Lower lobe of right lung (tissue), 2 donors: ENCODE measurements around the gene SLC16A13. TPM values are rescaled to one million over a fixed set of nuclear protein-coding genes. Genes with fewer than 3 reads are reported as not detected.

Experiments
- ATAC-seq, 2 donors: fragments of 200-7000 bp; cut with Tn5 transposase; one replicate each; pipeline ENCODE4 v1.9.1; 2020 to 2022; ENCODE audit warnings: mild to moderate bottlenecking in 2 of 2, moderate library complexity in 2 of 2
- DNase-seq: peaks from one replicate; pipeline ENCODE4 v3.0.0-alpha.2; 2020
- H3K27ac ChIP-seq: fragments of 200-600 bp; one replicate; pipeline ENCODE4 v1.8.0; 2022
- H3K27me3 ChIP-seq: fragments of 200-600 bp; one replicate; pipeline ENCODE4 v1.8.0; 2022; ENCODE audit warnings: low read depth
- H3K36me3 ChIP-seq: fragments of 200-600 bp; one replicate; pipeline ENCODE4 v1.8.0; 2022; ENCODE audit warnings: mild to moderate bottlenecking
- H3K4me1 ChIP-seq: fragments of 200-600 bp; one replicate; pipeline ENCODE4 v1.8.0; 2022
- H3K4me3 ChIP-seq: fragments of 200-600 bp; one replicate; pipeline ENCODE4 v1.8.0; 2022; ENCODE audit warnings: mild to moderate bottlenecking
- H3K9me3 ChIP-seq: fragments of 200-600 bp; one replicate; pipeline ENCODE4 v1.8.0; 2022
- intact Hi-C: fragments of 100-400 bp; cut with DNase I; formaldehyde crosslinking; loops from one replicate; pipeline ENCODE4 v1.11.0; 2022
- total RNA-seq: library from RNA; stranded (reverse); fragmentation: NEBNext Ultra II Directional; extraction: Animal tissue kit (Norgen Biotek cat#: 25700); gene quantifications from one replicate; pipeline ENCODE4 v1.2.1, GENCODE V29; 2021
- TF ChIP-seq, protein P1 (sequence below): fragments of 200-600 bp; IDR thresholded peaks from one replicate; pipeline ENCODE4 v1.8.0; 2022; ENCODE audit warnings: antibody characterized with exemption, mild to moderate bottlenecking
- donor health status: DM: no; HTN: yes; CAD: no; lungs with severe emphysema.

SLC16A13 gene
- total RNA-seq, 1 donor from 2014 or later = 9.9 TPM

DNA sequence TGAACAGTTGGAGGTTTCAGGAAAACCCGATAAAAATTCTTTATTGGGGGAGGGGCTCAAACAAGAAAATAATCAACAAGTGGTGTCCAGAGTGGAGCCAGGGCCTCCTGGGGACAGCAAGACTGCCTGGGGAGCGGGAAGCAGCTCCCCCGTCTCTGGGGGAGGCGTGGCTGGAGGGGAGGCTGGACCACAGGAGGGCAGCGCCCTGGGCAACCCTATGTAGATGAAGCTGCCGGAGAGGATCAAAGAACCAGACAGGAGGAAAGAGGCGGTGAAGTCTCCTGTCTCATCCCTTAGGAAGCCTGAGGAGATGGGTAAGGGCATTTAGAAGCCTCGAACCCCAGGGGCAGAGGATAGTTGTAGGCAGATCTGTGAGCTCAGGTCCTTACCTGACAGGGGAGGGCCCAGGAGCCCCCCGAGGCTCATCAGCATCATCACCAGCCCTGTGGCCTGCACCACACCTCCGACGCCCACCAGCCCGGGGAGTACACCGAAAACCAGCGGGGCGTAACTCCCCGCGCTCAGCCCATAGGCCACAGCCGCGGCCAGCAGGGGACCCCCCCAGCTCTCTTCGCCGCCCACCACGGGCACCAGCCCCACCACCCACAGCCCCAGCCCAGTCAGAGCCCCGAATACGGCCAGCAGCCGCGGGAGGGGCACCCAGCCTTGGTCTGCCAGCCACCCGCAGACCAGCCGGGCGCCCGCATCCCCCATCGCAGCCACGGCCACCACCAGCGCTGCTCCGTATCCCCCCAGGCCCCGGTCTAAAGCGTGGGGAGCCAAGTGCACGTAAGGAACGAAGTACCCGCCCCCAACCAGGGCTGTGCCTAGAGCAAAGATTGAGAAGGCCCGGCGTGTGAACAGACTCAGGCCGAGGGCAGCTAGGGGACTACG, 6.0 kb downstream of the SLC16A13 start:
- TF ChIP-seq, protein P1, sequence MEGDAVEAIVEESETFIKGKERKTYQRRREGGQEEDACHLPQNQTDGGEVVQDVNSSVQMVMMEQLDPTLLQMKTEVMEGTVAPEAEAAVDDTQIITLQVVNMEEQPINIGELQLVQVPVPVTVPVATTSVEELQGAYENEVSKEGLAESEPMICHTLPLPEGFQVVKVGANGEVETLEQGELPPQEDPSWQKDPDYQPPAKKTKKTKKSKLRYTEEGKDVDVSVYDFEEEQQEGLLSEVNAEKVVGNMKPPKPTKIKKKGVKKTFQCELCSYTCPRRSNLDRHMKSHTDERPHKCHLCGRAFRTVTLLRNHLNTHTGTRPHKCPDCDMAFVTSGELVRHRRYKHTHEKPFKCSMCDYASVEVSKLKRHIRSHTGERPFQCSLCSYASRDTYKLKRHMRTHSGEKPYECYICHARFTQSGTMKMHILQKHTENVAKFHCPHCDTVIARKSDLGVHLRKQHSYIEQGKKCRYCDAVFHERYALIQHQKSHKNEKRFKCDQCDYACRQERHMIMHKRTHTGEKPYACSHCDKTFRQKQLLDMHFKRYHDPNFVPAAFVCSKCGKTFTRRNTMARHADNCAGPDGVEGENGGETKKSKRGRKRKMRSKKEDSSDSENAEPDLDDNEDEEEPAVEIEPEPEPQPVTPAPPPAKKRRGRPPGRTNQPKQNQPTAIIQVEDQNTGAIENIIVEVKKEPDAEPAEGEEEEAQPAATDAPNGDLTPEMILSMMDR = no peak
- H3K4me3 ChIP-seq = peak overlapping the region; percentile 58
- DNase-seq (no peak), ATAC-seq (peak in 1 of 2 donors; percentile 1)
- H3K27me3 ChIP-seq = peaks cover 28% of the 10 kb centered on the region
- no peak overlapping the region for H3K27ac ChIP-seq
- no peaks in the 10 kb centered on the region for H3K9me3 ChIP-seq
- no peaks in the 10 kb centered on the region for H3K36me3 ChIP-seq
- H3K4me1 ChIP-seq = peaks cover 31% of the 10 kb centered on the region
- intact Hi-C loops = no loop called here

DNA sequence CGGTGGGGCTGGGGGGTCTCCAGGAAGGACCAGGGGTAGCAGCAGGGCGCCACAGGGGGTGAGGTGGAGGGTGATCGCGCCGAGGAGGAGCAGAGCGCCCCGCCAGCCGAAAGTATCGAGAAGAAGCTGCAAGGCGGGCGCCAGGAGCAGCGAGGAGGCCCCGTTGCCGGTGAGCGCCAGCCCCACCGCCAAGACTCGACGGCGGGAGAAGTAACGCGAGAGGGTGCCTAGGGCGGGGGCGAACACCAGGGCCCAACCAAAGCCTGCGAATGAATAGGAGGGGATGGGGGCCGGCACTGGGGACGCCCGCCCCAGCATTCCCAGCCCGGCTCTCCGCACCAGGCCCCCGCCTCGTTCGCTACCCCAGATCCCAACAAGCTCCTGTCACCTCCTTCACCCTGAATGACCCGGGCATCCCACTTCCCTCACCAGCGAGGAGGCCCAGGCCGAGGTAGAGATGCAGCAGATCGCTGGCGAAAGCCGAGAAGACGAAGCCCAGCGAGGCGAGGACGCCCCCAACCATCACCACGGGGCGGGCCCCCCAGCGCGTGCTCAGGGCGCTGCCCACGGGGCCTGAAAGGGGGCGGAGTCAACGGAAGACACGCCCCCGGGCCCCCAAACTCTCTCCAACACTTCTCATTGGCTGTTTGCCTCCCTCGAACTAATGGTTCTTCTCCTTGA, 6.8 kb downstream of the SLC16A13 start:
- H3K27me3 ChIP-seq = peaks cover 28% of the 10 kb centered on the region
- peak overlapping the region; percentile 58 for H3K4me3 ChIP-seq
- ATAC-seq (peak in 1 of 2 donors; percentile 2), DNase-seq (no peak)
- no peaks in the 10 kb centered on the region for H3K9me3 ChIP-seq
- TF ChIP-seq, protein P1 = no peak
- intact Hi-C loops = no loop called here
- peak overlapping the region; percentile 71 for H3K27ac ChIP-seq
- H3K4me1 ChIP-seq = peaks cover 29% of the 10 kb centered on the region
- no peaks in the 10 kb centered on the region for H3K36me3 ChIP-seq

DNA sequence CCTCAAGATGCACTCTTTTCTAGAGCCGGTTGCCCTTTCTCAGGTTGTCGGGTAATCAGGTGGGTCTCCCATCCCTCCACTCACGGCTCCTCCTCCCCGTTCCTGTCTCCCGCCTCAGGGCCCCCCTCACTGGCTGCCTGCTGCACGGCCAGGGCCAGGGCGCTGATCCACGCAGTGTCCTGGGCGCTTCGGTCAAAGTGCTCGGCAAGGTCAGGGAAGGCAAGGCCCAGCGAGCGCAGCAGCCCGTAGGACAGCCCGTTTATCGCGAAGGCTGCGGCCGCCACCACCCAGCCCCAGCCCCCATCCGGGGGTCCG, 7.3 kb downstream of the SLC16A13 start:
- TF ChIP-seq, protein P1 = no peak
- Histone ChIP-seq H3K9me3 (no peaks in the 10 kb centered on the region), H3K27ac (peak overlapping the region; percentile 71), H3K27me3 (peaks cover 28% of the 10 kb centered on the region), H3K4me1 (peaks cover 29% of the 10 kb centered on the region), H3K4me3 (peak overlapping the region; percentile 58), H3K36me3 (no peaks in the 10 kb centered on the region)
- DNase-seq (peak; percentile 52), ATAC-seq (peak; percentile 14 to 36)
- intact Hi-C loops = no loop called here

DNA sequence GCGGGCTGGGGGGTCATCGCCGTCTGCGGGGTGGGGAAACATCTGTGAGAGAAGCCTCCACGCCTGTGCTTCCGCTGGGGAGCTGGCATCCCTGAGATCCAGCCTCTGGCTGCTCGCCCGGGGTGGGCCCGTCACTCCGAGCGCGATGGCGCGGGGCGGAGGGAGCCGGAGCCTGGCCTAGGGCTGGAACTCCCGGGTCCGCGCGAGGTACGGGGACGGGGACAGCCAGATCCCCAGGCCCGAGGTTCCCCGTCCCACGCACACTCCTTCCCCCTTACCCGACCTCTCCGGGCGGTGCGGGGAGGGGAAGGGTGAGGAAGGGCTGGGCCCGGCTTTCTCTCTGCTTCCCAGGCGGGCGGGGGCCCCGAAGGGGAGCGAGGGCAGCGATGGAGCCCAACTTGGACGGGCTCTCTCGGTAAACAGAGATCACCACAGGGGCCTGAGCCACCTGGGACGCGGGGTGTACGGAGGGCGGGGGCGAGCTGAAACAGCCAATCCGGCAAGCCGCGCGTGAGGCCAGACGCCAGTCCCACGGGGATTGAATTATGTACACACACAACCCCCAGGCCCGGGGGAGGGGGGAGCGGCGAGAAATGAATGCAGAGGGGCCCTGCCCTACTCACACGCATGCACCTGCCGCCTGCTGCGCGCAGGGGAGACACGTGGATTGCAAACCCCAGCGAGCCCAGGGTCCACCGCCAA, 7.8 kb downstream of the SLC16A13 start, which contains the start of gene SLC16A11:
SLC16A11 (minus strand) TSS at position 596 of the 702 bp plus-strand sequence; CDS start at position 17, 579 bp downstream.
- intact Hi-C loops = no loop called here
- Histone ChIP-seq H3K4me3 (peak within 1 kb of the TSS; percentile 58), H3K27ac (peak within 1 kb of the TSS; percentile 71), H3K36me3 (no peaks in the 10 kb centered on the region), H3K27me3 (peaks cover 28% of the 10 kb centered on the region), H3K4me1 (peaks cover 29% of the 10 kb centered on the region), H3K9me3 (no peaks in the 10 kb centered on the region)
- TF ChIP-seq, protein P1 = no peak
- DNase-seq (peak; percentile 81), ATAC-seq (peak; percentile 38 to 56)

DNA sequence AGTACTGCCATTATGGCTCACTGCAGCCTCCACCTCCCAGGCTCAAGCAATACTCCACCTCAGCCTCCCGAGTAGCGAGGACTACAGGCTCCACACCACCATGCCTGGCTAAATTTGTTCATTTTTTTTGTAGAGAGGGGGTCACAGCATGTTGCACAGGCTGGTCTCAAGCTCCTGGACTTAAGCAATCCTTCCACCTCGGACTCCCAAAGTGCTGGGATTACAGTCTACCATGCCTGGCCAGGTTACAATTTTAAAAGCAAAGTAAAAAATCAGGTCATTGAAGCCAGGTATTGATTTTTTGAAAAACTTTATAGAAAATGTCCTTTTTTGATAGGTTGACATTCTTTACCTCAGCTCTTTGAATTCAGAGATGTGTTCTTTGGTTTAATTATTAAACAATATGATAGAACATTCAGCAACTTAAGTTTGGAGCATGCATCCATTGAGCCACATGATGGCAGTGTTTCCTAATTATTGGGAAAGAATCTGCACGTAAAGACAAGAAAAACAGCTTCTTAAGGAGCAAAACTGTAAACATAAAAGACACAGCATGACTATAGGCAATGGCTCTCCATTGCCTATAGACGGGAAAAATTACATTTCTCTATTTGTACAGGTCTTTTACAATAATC, 9.8 kb downstream of the SLC16A13 start:
- DNase-seq = no peak
- peaks cover 28% of the 10 kb centered on the region for H3K27me3 ChIP-seq
- peak overlapping the region; percentile 85 for H3K27ac ChIP-seq
- no peaks in the 10 kb centered on the region for H3K9me3 ChIP-seq
- TF ChIP-seq, protein P1 = peak; percentile 84
- intact Hi-C loops = no loop called here
- peak; percentile 47 to 60 for ATAC-seq
- no peaks in the 10 kb centered on the region for H3K36me3 ChIP-seq
- H3K4me3 ChIP-seq = peak overlapping the region; percentile 46
- H3K4me1 ChIP-seq = peaks cover 29% of the 10 kb centered on the region
